IMR-90 (cell line): ENCODE measurements around the gene NPAS2. TPM values are rescaled to one million over a fixed set of nuclear protein-coding genes. Genes with fewer than 3 reads are reported as not detected.

Source experiments
- ATAC-seq: fragments of 200-7000 bp; cut with Tn5 transposase; 2 replicates; pipeline ENCODE4 v1.9.1; 2020; ENCODE audit warnings: low read depth, mild to moderate bottlenecking, moderate library complexity
- BruUV-seq: library from RNA; stranded (reverse); fragments of 400-500 nt; replicated peaks from 2 replicates; lab custom pipeline; 2021; lab: Mats Ljungman, UMichigan
- CTCF ChIA-PET: fragments of 300-600 bp; formaldehyde crosslinking; extraction: SDS; loops from one replicate; lab custom pipeline; 2021; ENCODE audit warnings: antibody characterized with exemption; lab: Yijun Ruan, JAX
- POLR2A ChIA-PET: fragments of 300-600 bp; sonication (Branson Sonifier 250); formaldehyde crosslinking; loops from one replicate; lab custom pipeline; 2022; ENCODE audit warnings: antibody characterized with exemption; ENCODE audit not compliant: unreplicated experiment; lab: Charles Lee
- DNase-seq: peaks from one replicate; pipeline ENCODE4 v3.0.0; 2013
- H2AFZ ChIP-seq: replicated peaks from 2 replicates; pipeline ENCODE3; 2013; ENCODE audit warnings: low read length, mild to moderate bottlenecking; ENCODE audit not compliant: poor library complexity
- H2AK5ac ChIP-seq: 2 replicates; pipeline ENCODE4 v1.6.1; 2013; ENCODE audit warnings: low read depth, low read length, inconsistent platforms
- H2AK9ac ChIP-seq: replicated peaks from 2 replicates; pipeline ENCODE3; 2013; ENCODE audit warnings: mild to moderate bottlenecking, low read depth, low read length, moderate library complexity; ENCODE audit not compliant: poor library complexity
- H2BK120ac ChIP-seq: 2 replicates; pipeline ENCODE4 v1.6.1; 2013; ENCODE audit warnings: low read depth, low read length, inconsistent platforms
- H2BK15ac ChIP-seq: 3 replicates; pipeline ENCODE4 v1.6.1; 2013; ENCODE audit warnings: low read depth, low read length, inconsistent platforms
- H2BK20ac ChIP-seq: 2 replicates; pipeline ENCODE4 v1.6.1; 2013; ENCODE audit warnings: low read depth, mild to moderate bottlenecking, inconsistent platforms, low read length, moderate library complexity
- H2BK5ac ChIP-seq: 2 replicates; pipeline ENCODE4 v1.6.1; 2013; ENCODE audit warnings: mild to moderate bottlenecking, low read depth, low read length, inconsistent platforms; ENCODE audit not compliant: poor library complexity, severe bottlenecking
- H3K14ac ChIP-seq: replicated peaks from 2 replicates; pipeline ENCODE4 v1.6.1; 2013; ENCODE audit warnings: low read depth, low read length, inconsistent platforms
- H3K18ac ChIP-seq: 2 replicates; pipeline ENCODE4 v1.6.1; 2013; ENCODE audit warnings: low read depth, low read length, control low read depth
- H3K23ac ChIP-seq: 2 replicates; pipeline ENCODE4 v1.6.1; 2013; ENCODE audit warnings: low read depth, low read length, inconsistent platforms
- H3K27ac ChIP-seq: 2 replicates; pipeline ENCODE4 v1.5.1; 2013; ENCODE audit warnings: mild to moderate bottlenecking, control low read depth, low read length; ENCODE audit not compliant: insufficient read depth
- H3K27me3 ChIP-seq: 2 replicates; pipeline ENCODE4 v1.6.1; 2013; ENCODE audit warnings: low read length; ENCODE audit not compliant: control insufficient read depth, insufficient read depth
- H3K36me3 ChIP-seq: 2 replicates; pipeline ENCODE4 v1.6.1; 2013; ENCODE audit warnings: low read length, mixed read lengths; ENCODE audit not compliant: control insufficient read depth, insufficient read depth
- H3K4ac ChIP-seq: 2 replicates; pipeline ENCODE4 v1.6.1; 2013; ENCODE audit warnings: low read depth, low read length, inconsistent platforms
- H3K4me1 ChIP-seq: 2 replicates; pipeline ENCODE4 v1.6.1; 2013; ENCODE audit warnings: low read length, mixed read lengths; ENCODE audit not compliant: control insufficient read depth, insufficient read depth
- H3K4me2 ChIP-seq: 2 replicates; pipeline ENCODE4 v1.6.1; 2013; ENCODE audit warnings: low read depth, mild to moderate bottlenecking, control low read depth, low read length, moderate library complexity
- H3K4me3 ChIP-seq: 2 replicates; pipeline ENCODE4 v1.5.1; 2013; ENCODE audit warnings: low read depth, mild to moderate bottlenecking, control low read depth, low read length, moderate library complexity; ENCODE audit not compliant: insufficient read depth
- H3K56ac ChIP-seq: 2 replicates; pipeline ENCODE4 v1.6.1; 2013; ENCODE audit warnings: low read length, inconsistent platforms; ENCODE audit not compliant: insufficient read depth; ENCODE audit errors: extremely low read depth
- H3K79me1 ChIP-seq, 2 experiments: 2 replicates each; pipeline ENCODE4 v1.6.1; 2013; ENCODE audit warnings: low read length in 2 of 2, inconsistent platforms in 1 of 2, low read depth in 1 of 2
- H3K9ac ChIP-seq: 2 replicates; pipeline ENCODE4 v1.6.1; 2013; ENCODE audit warnings: low read depth, low read length, control low read depth
- H3K9me1 ChIP-seq: 2 replicates; pipeline ENCODE4 v1.6.1; 2013; ENCODE audit warnings: low read length, inconsistent platforms; ENCODE audit not compliant: insufficient read depth
- H3K9me3 ChIP-seq: 2 replicates; pipeline ENCODE4 v1.6.1; 2013; ENCODE audit warnings: low read length; ENCODE audit not compliant: control insufficient read depth, insufficient read depth
- H4K20me1 ChIP-seq: 2 replicates; pipeline ENCODE4 v1.6.1; 2013; ENCODE audit warnings: low read length, inconsistent platforms; ENCODE audit not compliant: insufficient read depth
- H4K5ac ChIP-seq: 2 replicates; pipeline ENCODE4 v1.6.1; 2013; ENCODE audit warnings: mild to moderate bottlenecking, low read depth, low read length, control low read depth
- H4K8ac ChIP-seq, 2 experiments: 2 replicates each; pipeline ENCODE4 v1.6.1; 2013; ENCODE audit warnings: low read depth in 2 of 2, low read length in 2 of 2, control low read depth in 1 of 2, inconsistent platforms in 1 of 2
- H4K91ac ChIP-seq: 2 replicates; pipeline ENCODE4 v1.6.1; 2013; ENCODE audit warnings: low read depth, low read length, inconsistent platforms; ENCODE audit not compliant: insufficient read depth
- BHLHE40 ChIP-seq: fragments of 150-350 bp; IDR thresholded peaks from 2 replicates; pipeline ENCODE4 v1.6.1; 2016; ENCODE audit warnings: mild to moderate bottlenecking, low read depth, low read length
- CEBPB ChIP-seq: IDR thresholded peaks from 2 replicates; pipeline ENCODE4 v1.6.1; 2012; ENCODE audit warnings: low read depth, low read length, improper control_type of control experiment
- CHD1 ChIP-seq: IDR thresholded peaks from 2 replicates; pipeline ENCODE4 v1.6.1; 2012; ENCODE audit warnings: low read depth, low read length, improper control_type of control experiment
- FOS ChIP-seq: fragments of 150-350 bp; IDR thresholded peaks from 2 replicates; pipeline ENCODE4 v1.6.1; 2016; ENCODE audit warnings: low read depth, low read length
- MAFK ChIP-seq: IDR thresholded peaks from 2 replicates; pipeline ENCODE4 v1.6.1; 2012; ENCODE audit warnings: low read depth, low read length, improper control_type of control experiment
- MXI1 ChIP-seq: IDR thresholded peaks from 2 replicates; pipeline ENCODE4 v1.6.1; 2012; ENCODE audit warnings: low read depth, mild to moderate bottlenecking, low read length, moderate library complexity, borderline replicate concordance
- NFE2L2 ChIP-seq: fragments of 150-350 bp; IDR thresholded peaks from 2 replicates; pipeline ENCODE4 v1.6.1; 2016; ENCODE audit warnings: low read depth, mild to moderate bottlenecking, low read length
- POLR2A ChIP-seq: IDR thresholded peaks from 2 replicates; pipeline ENCODE4 v1.6.1; 2012; ENCODE audit warnings: mild to moderate bottlenecking, low read depth, low read length
- RAD21 ChIP-seq: IDR thresholded peaks from 2 replicates; pipeline ENCODE4 v1.6.1; 2012; ENCODE audit warnings: low read length, improper control_type of control experiment
- RCOR1 ChIP-seq: IDR thresholded peaks from 2 replicates; pipeline ENCODE4 v1.6.1; 2012; ENCODE audit warnings: mild to moderate bottlenecking, low read length, improper control_type of control experiment; ENCODE audit not compliant: insufficient replicate concordance
- RFX5 ChIP-seq: IDR thresholded peaks from 2 replicates; pipeline ENCODE4 v1.8.0; 2012; ENCODE audit warnings: low read depth, mild to moderate bottlenecking, low read length, moderate library complexity
- SMC3 ChIP-seq: fragments of 150-350 bp; IDR thresholded peaks from 2 replicates; pipeline ENCODE4 v1.6.1; 2016; ENCODE audit warnings: low read depth, mild to moderate bottlenecking, antibody characterized with exemption, low read length, moderate library complexity
- USF2 ChIP-seq: fragments of 150-350 bp; IDR thresholded peaks from 2 replicates; pipeline ENCODE4 v1.6.1; 2017; ENCODE audit warnings: mild to moderate bottlenecking, antibody characterized with exemption, low read length, low read depth
- WGBS, 2 experiments: methylation state at CpG; one replicate each; pipeline versions ENCODE4 v1.1.5 to v1.1.7; 2013; ENCODE audit warnings: missing lambda C conversion rate in 2 of 2; ENCODE audit not compliant: insufficient read length in 1 of 2; ENCODE audit errors: extremely low coverage in 2 of 2; 5-methylcytosine and 5-hydroxymethylcytosine counted together
- dilution Hi-C: fragments of 300-500 bp; cut with HindIII; formaldehyde crosslinking; loops from one replicate; pipeline ENCODE4 v1.14.3; 2018; ENCODE audit warnings: low sequenced_read_pairs; ENCODE audit not compliant: unreplicated experiment
- in situ Hi-C: fragments of 300-500 bp; cut with MboI; formaldehyde crosslinking; loops from 3 replicates; pipeline ENCODE4 v1.14.3; 2019; ENCODE audit warnings: low sequenced_read_pairs, inconsistent platforms, mixed read lengths
- intact Hi-C: fragments of 100-400 bp; cut with micrococcal nuclease; formaldehyde crosslinking; loops from 2 replicates; pipeline ENCODE4 v1.10.0; 2022
- polyA plus RNA-seq, 3 experiments: library from polyadenylated mRNA; depleted of rRNA; stranded (reverse); fragments of >200 nt; gene quantifications; 2 replicates each; pipeline ENCODE4 v1.2.3, GENCODE V29; 2012; ENCODE audit warnings: low replicate concordance in 1 of 3
- total RNA-seq: library from RNA; depleted of rRNA; stranded (reverse); fragments of >200 nt; gene quantifications from 2 replicates; pipeline ENCODE4 v1.2.3, GENCODE V29; 2012
- TF ChIP-seq, protein P1 (sequence below): conservative IDR thresholded peaks from 2 replicates; pipeline ENCODE4 v1.5.1; 2012; ENCODE audit warnings: mild to moderate bottlenecking, low read depth, low read length, improper control_type of control experiment
- TF ChIP-seq, protein P2 (sequence below): fragments of 150-350 bp; IDR thresholded peaks from 2 replicates; pipeline ENCODE4 v1.6.1; 2016; ENCODE audit warnings: low read depth, mild to moderate bottlenecking, low read length, moderate library complexity, borderline replicate concordance

NPAS2 gene
- total and polyA plus RNA-seq, 2 of the 4 experiments (the other 2 are of a cell fraction): 5.2 to 14.8 TPM

DNA sequence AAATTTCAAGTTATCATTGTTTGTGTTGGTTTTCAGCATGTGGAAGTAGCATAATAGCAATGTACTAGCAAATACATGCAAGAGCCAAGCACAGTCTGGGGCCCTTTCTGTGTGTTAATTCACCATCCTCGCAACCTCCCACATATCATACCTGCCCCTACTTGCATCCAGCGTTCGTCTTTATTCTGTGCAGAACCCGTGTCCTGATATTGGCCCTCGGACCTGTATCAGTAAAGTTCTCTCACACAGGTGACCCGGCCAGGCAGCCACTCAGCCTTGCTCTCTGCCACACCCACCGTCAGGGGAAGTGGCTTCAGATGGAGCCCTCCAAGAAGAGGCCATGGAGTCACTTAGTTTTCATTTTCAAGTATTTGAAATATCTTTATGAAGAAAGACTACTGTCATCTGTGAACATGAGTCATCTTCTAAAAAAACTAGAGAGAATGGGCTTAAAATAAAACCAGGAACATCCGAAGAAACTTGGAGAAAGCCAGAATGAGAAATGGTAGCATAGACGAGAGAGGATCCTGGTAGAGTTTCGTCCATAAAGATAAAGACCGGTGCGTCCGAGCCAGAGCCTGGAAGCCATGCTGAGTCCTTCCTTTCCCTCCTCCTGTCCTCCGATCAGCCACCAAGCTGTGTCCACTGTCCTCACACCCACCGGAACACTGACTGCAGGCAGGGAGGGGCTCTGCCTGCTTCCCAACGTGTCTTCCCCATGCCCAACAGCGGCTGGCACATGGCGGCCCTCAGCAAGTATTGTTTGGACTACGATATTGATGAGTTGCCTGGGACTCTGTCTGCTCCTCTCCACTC, 124.9 kb downstream of the NPAS2 start:
- Histone ChIP-seq H4K8ac (no peak overlapping the region), H2BK15ac (no peak overlapping the region), H3K27ac (no peak overlapping the region), H2AK9ac (no peak overlapping the region), H2AK5ac (peak overlapping the region; percentile 38; the same call in 1 of the 2 replicates), H3K36me3 (peaks cover 4% of the 10 kb centered on the region), H2BK20ac (no peak overlapping the region), H4K91ac (no peak overlapping the region), H3K9ac (no peak overlapping the region), H3K9me1 (peaks cover 16% of the 10 kb centered on the region), H2AFZ (peak overlapping the region; percentile 28), H4K5ac (no peak overlapping the region), H3K4me3 (no peak overlapping the region), H3K4me1 (peaks cover 6% of the 10 kb centered on the region; the same call in 1 of the 2 replicates), H2BK120ac (no peak overlapping the region), H3K18ac (no peak overlapping the region), H3K23ac (no peak overlapping the region), H3K14ac (no peak overlapping the region; the same call in 1 of the 2 replicates), H3K56ac (no peak overlapping the region), H3K9me3 (no peaks in the 10 kb centered on the region), H4K20me1 (no peaks in the 10 kb centered on the region), H3K4ac (no peak overlapping the region), H3K27me3 (no peaks in the 10 kb centered on the region), H3K79me1 (no peaks in the 10 kb centered on the region), H3K4me2 (no peak overlapping the region), H2BK5ac (no peak overlapping the region)
- intact Hi-C loops (no loop called here), dilution Hi-C loops (no loop called here), in situ Hi-C loops (no loop called here)
- DNase-seq (no peak), ATAC-seq (no peak)
- POLR2A ChIA-PET: no interaction called here
- BruUV-seq: no TSS peak
- WGBS, 2 experiments: 93% methylated on average over 11 of the region's 19 CpGs; no CpG with 5 or more reads in 1 of the 2 experiments
- CTCF ChIA-PET: no interaction called here
- TF ChIP-seq MXI1: no peak
- no peak for TF ChIP-seq NFE2L2
- TF ChIP-seq RFX5: no peak
- TF ChIP-seq POLR2A: no peak
- TF ChIP-seq SMC3: no peak
- TF ChIP-seq USF2: no peak
- no peak for TF ChIP-seq CHD1
- TF ChIP-seq, protein P1, sequence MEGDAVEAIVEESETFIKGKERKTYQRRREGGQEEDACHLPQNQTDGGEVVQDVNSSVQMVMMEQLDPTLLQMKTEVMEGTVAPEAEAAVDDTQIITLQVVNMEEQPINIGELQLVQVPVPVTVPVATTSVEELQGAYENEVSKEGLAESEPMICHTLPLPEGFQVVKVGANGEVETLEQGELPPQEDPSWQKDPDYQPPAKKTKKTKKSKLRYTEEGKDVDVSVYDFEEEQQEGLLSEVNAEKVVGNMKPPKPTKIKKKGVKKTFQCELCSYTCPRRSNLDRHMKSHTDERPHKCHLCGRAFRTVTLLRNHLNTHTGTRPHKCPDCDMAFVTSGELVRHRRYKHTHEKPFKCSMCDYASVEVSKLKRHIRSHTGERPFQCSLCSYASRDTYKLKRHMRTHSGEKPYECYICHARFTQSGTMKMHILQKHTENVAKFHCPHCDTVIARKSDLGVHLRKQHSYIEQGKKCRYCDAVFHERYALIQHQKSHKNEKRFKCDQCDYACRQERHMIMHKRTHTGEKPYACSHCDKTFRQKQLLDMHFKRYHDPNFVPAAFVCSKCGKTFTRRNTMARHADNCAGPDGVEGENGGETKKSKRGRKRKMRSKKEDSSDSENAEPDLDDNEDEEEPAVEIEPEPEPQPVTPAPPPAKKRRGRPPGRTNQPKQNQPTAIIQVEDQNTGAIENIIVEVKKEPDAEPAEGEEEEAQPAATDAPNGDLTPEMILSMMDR: no peak
- TF ChIP-seq CEBPB: no peak
- TF ChIP-seq, protein P2, sequence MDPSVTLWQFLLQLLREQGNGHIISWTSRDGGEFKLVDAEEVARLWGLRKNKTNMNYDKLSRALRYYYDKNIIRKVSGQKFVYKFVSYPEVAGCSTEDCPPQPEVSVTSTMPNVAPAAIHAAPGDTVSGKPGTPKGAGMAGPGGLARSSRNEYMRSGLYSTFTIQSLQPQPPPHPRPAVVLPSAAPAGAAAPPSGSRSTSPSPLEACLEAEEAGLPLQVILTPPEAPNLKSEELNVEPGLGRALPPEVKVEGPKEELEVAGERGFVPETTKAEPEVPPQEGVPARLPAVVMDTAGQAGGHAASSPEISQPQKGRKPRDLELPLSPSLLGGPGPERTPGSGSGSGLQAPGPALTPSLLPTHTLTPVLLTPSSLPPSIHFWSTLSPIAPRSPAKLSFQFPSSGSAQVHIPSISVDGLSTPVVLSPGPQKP: no peak
- no peak for TF ChIP-seq BHLHE40
- TF ChIP-seq RCOR1: no peak
- no peak for TF ChIP-seq FOS
- no peak for TF ChIP-seq RAD21
- no peak for TF ChIP-seq MAFK
